Stimulated activated CD8-positive, alpha-beta memory T cell treated with anti-CD3 and anti-CD28 coated beads, Interleukin-4, amount 100 ng/mL, for 1 hour (primary cell): Measurements from ENCODE around the gene OLFML2B.
"Not testable (repeated sequence)": the region's sequence is repeated elsewhere in the genome, so short reads cannot be mapped to it uniquely, and the experiment has no call there.

Source experiments
- DNase-seq, 2 donors: peaks; one replicate each; pipeline ENCODE4 v3.0.0-alpha.2; 2020; ENCODE audit warnings: low read depth in 2 of 2, low spot score in 1 of 2

Gene OLFML2B

DNA sequence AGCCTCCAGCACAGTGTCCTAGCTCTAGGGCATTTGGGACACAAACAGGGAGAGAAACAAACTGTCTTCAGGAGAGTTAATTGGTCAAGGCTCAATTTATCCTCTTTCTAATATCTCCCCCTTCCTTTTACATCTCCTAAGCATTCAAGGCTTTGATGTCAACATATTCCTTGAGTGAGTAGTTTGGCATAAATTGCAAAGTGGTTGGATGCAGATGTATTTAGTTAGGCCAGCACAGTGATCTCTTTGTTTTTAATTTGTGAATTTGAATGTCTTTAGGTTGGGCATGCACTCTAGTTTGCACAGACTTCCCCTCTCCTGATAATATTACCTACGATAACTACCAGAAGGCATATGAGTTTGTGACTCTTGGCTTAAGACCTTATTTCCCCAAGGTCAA lies 12.5 kb upstream of the OLFML2B start:
- DNase-seq = no peak

GRCh38 chr1:162035241-162035640 lies 11.6 kb upstream of the OLFML2B start:
- DNase-seq = no peak

- DNase-seq = no peak
Observed at GRCh38 chr1:162033428-162033827, 9.8 kb upstream of the OLFML2B start.

DNA sequence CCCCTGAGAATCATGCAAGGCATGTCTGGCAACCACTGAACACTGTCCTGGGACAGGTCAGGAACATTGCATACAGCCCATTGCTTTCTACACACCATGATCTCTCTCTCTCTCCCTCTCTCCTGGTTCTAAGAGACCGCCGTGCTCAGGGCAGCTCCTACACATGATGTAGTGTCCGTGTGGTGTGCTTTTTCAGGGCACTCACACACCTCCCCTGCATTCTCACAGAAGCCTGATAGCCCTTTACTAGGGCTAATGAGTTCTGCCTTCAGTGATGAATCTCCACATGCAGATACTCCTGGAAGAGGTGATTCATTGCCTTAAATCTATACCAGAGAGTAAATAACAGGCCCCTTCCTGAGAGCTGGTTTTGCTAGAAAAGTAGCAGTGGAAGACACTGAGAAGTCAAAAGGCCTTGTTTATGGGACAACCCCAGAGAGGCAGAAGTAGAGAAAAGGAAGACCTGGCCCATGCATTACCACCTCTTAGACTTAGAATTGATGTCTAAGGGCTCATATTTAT lies 7.2 kb upstream of the OLFML2B start:
- DNase-seq = no peak

GRCh38 chr1:162029157-162029556 lies 5.5 kb upstream of the OLFML2B start:
- no peak for DNase-seq

DNA sequence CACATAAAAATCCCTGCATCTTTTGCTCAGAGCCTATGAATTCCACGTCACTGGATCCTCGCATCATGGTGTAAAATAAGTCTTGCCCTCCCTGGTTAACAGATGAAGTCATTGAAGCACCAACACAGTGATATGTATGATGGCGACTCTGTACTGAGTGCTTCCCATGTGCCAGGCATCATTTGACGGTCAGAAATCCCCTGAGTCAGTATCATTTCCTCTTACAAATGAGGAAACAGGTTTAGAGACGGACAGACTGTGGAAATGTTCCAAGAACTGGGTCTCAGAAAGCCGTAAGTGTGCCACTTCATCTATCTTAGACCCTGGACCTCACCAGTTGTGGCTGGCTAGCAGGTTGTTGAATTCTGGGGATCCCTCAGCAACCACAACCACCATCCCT lies 5.1 kb upstream of the OLFML2B start:
- DNase-seq = no peak

GRCh38 chr1:162026881-162027280 lies 3.2 kb upstream of the OLFML2B start:
- no peak for DNase-seq

- DNase-seq = no peak
Observed at GRCh38 chr1:162025541-162025940, 1.9 kb upstream of the OLFML2B start.

- no peak for DNase-seq
Observed at GRCh38 chr1:162023181-162023546, 505 bp downstream of the OLFML2B start.

DNA sequence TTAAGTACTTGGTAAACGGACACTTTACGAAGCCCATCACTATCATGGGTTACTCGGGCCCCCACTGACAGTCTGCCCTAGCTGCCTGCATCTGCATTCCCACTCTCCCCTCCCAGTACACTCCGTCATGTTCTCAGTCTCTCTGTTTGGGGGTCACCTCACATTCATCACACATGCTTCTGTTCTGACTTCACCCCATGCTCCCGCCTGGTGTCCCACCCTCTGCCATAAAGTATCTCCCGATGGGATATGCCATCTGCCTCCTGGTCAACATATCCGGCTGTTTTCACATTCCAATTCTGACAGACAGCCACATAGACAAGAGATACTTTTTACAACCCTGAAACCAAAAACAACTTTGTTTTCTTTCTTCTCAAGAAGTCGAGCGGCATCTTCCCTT lies 1.0 kb downstream of the OLFML2B start:
- no peak for DNase-seq

GRCh38 chr1:162021124-162021523 lies 2.5 kb downstream of the OLFML2B start:
- no peak for DNase-seq

DNA sequence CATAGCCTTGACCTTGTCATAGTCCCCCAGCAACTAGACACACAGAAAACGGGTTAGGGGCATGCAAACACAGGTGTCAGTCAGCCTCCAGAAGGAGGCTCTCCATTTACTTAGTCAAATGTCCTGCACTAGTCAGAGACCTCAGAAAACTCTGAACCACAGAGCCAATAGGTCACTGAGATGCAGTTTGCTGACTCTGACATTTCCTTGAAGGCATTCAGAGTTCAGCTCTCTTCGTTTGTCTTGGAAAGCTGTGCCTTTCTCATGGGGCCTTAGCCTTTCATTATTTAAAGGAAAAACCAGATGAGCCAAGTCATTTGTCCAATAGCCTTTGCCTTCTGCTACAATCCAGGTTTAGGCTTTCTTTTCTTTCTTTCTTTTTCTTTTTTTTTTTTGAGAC lies 3.5 kb downstream of the OLFML2B start:
- DNase-seq = no peak

DNA sequence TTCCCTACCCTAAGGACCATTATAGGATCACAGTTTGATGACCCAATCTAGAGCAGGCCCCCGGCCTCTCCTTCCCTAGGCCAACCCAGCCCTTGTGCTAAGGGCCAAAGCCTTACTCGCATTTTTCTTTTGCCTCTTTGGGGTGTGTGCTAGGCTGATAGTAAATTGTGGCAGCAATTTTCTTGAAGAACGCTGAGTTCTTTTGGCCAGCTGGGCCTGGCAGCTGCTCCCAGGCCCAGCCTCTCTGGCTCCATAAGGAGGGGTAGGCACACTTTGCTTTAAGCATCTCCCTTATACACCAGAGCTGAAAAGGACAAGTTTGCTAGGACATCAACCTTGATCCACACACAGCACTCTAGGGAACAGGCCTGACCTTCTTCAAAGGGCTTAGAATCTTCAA lies 4.2 kb downstream of the OLFML2B start:
- DNase-seq = no peak

- DNase-seq = no peak
Observed at GRCh38 chr1:162019006-162019405, 4.7 kb downstream of the OLFML2B start.

DNA sequence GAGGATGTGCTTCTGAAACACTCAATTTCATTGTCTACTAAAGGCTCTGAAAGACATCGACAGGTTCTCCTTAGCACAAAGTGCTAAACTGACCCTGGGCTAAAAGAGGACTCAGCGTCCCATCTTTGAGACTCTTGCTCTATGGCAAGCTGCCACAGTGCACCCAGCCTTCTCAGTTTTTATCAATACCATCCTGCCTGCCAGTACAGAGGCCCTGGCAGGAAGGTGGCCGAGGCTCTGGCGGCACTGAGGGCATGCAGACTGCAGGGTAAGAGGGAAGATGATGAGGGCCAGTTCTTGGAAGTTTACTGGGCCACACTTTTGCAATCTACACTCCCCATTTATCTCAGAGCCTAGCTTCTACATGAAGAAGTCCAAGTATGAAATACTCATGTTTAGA lies 5.3 kb downstream of the OLFML2B start:
- no peak for DNase-seq

DNA sequence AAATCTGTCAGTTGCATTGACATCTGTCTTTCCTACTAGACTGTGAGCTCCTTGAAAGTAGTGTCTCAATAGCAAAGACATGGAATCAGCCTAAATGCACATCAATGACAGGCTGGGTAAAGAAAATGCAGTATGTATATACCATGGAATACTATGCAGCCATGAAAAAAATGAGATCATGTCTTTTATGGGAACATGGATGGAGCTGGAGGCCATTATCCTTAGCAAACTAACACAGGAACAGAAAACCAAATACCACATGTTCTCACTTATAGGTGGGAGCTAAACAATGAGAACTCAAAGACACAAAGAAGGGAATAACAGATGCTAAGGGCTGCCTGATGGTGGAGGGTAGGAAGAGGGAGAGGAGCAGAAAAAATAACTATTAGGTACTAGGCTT lies 5.9 kb downstream of the OLFML2B start:
- not testable (repeated sequence) for DNase-seq

DNA sequence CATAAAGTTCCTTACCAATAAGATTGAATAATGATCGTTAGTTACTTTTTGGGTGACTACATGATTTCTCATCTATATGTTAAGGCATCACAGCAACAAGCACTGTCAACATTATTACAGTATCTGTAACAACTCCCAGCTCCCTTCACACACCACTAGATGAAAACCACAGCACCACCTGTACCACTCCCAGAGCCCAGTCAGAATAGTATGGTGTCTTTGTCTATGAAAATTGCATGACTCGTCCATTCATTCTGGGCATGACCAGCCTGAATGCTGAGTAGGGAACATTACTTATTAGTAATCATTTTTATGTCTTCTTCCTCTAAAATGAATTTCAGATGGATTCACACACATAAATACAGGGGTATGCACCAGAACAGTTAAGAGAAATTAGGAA lies 7.0 kb downstream of the OLFML2B start:
- DNase-seq = no peak

DNA sequence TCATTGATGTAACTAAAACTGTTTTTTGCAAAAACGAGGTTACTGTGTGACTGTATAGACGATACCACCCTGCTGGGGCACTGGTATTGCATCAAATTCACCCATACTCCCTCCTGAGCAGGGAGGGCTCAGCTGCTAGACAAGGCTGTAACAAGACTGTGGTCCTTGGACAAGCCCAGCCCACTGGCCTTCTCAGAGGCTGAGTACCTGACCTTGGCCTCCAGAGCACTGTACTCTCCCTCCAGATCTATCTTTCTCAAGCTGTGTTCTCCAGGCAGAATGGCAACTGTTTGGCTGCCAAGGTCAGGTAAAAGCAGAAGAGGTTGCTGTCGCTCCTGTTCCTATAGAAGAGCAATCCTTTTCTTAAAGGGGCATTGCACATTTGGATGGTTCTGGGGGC lies 8.5 kb downstream of the OLFML2B start:
- DNase-seq = no peak

- no peak for DNase-seq
Observed at GRCh38 chr1:162014202-162014601, 9.5 kb downstream of the OLFML2B start.

- DNase-seq = no peak
Observed at GRCh38 chr1:162013289-162013688, 10.4 kb downstream of the OLFML2B start.

DNA sequence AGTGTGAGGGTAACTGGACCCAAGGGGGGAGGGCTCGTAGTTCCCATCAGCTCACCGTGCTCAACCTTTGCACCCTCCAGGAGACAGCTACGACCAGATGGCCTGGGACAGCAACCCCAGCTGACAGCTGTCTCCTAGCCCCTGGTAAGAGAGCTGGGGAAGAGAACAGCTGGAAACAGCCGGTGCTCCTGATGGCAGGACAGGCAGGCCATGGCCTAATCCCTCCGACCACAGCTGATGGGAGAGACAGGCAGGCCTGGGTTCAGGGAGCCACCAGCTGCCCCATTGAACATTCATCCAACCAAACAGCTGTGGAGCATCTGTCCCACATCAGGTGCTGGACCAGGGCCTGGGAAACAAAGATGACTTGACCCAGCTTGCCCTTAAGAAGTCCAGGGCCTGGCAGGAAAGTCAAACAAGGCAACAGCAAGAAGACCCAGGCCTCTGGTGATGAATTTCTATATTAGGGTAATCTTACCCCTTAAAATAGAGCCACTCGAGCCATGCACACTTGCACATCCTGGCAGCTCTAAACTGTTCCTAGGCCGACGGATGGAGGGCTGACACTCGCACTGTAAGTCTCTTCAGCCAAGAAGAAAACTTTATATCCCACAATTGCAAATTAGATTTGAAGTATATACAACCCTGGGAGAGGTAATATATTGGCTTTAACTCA lies 12.2 kb downstream of the OLFML2B start:
- no peak for DNase-seq

GRCh38 chr1:162010175-162010506 lies 13.5 kb downstream of the OLFML2B start:
- no peak for DNase-seq

DNA sequence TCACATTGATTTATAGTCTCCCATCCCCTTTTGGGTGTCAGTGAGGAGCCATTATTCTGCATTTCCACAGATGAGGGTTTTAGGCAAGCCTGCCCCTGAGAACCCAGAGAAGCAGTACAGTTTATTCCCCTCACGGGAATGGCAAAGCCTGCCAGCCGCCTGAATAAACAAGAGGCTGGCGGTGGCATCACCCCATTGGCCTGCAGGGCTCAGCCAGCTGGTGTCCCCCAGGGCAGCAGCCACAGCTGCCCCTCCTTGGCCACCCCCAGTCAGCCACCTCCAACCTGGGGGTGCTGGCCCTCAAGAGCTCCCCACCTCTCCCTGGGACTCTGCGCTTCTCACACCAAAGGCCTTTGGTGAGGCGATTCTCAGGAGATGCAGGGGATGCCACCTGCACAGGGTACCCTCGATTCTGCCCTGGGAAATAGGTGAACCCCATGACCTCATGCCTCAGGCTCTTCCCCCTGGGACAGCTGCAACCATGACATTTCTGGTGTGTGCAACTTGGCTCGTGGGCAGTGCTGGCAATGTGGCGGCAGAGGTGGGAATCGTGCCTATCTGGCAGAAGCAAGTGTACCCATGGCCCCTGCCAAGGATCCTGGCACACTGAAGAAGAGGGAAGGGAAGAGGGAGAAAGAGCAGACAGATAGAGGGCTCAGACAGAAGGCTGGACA lies 14.0 kb downstream of the OLFML2B start:
- DNase-seq = no peak
